ENCODE measurements around the gene DVL2.

DVL2 gene

GRCh38 chr17:7208754-7209460 is 25.4 kb downstream of the DVL2 start:
- H3K4me3 ChIP-seq (ENCODE audit: low read length), result no peak overlapping the region
- no peak for DNase-seq (ENCODE audit: low read depth, low spot score)

GRCh38 chr17:7208027-7208571 is 26.2 kb downstream of the DVL2 start:
- DNase-seq (ENCODE audit: low read depth, low spot score), result no peak
- no peak overlapping the region for H3K4me3 ChIP-seq (ENCODE audit: low read length)

GRCh38 chr17:7207120-7208001 is 27.0 kb downstream of the DVL2 start:
- no peak overlapping the region for H3K4me3 ChIP-seq (ENCODE audit: low read length)
- DNase-seq (ENCODE audit: low read depth, low spot score), result no peak

- no peak for DNase-seq (ENCODE audit: low read depth, low spot score)
- peak overlapping the region; percentile 58 for H3K4me3 ChIP-seq (ENCODE audit: low read length)
These were observed 28.8 kb downstream of the DVL2 start for GRCh38 chr17:7205561-7205960.

DNA sequence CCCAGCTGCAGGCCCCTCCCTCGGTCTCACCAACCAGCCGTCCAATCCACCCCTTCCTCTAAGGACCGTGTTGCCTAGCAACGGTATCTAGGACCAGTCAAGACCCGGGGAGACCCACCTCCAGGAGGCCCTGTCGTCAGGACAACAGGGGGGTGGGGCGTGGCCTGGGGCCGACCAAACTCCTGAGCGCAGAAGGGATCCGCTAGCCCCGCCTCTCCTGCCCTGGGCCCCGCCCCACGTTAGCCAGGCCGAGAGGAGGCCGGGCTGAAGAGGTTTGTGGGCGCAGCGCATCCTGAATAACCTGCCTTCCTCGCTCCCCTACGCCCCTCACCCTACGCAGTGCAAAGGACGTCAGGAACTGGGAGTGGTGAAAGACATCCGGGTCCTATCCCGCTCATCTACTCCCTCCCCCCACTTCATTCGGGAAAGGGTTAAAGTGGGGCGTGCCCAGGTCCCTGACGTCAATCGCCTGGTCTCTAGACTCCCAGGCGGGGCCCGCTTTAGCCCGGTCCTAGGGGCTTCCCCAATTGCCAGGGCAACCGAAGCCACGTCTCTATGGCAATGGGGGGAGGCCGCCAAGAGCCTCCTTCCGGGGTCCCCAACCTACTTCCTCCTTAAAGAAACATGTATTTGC is 29.4 kb downstream of the DVL2 start:
- peak; percentile 92 for DNase-seq (ENCODE audit: low read depth, low spot score)
- H3K4me3 ChIP-seq (ENCODE audit: low read length), result peak overlapping the region; percentile 58

DNA sequence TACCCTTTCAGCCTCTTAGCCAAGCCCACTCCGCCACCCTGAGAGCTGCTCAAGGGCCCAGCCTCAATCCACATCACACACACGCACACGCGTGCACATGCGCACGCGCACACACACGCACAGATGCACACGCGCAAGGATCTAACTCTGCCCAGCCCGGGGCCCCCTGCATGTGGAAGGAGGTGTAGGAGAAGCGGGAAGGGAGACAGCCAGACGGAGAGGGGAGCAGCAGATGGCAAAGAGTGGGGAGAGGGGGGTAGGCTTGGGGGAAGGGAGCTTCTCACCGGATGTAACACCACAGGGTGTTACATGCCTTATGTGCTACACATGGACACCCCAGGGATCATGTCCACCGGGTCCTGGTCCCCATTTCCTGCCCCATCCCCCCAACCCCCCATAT is 30.0 kb downstream of the DVL2 start:
- no peak for DNase-seq (ENCODE audit: low read depth, low spot score)
- peak overlapping the region; percentile 58 for H3K4me3 ChIP-seq (ENCODE audit: low read length)

- no peak overlapping the region for H3K4me3 ChIP-seq (ENCODE audit: low read length)
- no peak for DNase-seq (ENCODE audit: low read depth, low spot score)
These were observed 30.9 kb downstream of the DVL2 start for GRCh38 chr17:7203391-7203790.

GRCh38 chr17:7196651-7197401 is 37.5 kb downstream of the DVL2 start:
- H3K4me3 ChIP-seq (ENCODE audit: low read length), result no peak overlapping the region
- no peak for DNase-seq (ENCODE audit: low read depth, low spot score)

DNA sequence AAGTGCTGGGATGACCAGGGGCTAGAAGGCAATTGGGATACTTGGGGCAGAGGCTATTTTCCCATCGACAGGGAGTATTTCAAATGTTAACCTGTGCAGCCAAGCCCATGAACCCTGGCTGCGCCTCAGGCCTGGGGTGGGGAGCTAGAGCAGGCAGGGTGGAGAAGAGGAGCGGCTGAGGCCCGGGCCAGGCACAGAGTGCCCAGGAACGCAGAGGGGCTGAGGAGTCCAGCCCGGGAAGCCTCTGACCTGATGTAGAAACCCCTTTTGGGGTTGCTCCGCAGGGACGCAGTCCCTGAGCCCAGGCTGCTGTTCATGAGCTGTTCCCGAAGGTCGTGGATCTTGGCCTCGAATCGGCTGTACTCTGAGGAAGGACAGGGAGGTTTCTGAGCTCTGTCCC is 38.3 kb downstream of the DVL2 start:
- H3K4me3 ChIP-seq (ENCODE audit: low read length), result no peak overlapping the region
- DNase-seq (ENCODE audit: low read depth, low spot score), result no peak

- no peak for DNase-seq (ENCODE audit: low read depth, low spot score)
- H3K4me3 ChIP-seq (ENCODE audit: low read length), result no peak overlapping the region
These were observed 41.9 kb downstream of the DVL2 start for GRCh38 chr17:7192271-7192937.

GRCh38 chr17:7191571-7192270 is 42.6 kb downstream of the DVL2 start:
- no peak overlapping the region for H3K4me3 ChIP-seq (ENCODE audit: low read length)
- DNase-seq (ENCODE audit: low read depth, low spot score), result no peak

- DNase-seq (ENCODE audit: low read depth, low spot score), result no peak
- H3K4me3 ChIP-seq (ENCODE audit: low read length), result no peak overlapping the region
These were observed 43.2 kb downstream of the DVL2 start for GRCh38 chr17:7191069-7191468.

DNA sequence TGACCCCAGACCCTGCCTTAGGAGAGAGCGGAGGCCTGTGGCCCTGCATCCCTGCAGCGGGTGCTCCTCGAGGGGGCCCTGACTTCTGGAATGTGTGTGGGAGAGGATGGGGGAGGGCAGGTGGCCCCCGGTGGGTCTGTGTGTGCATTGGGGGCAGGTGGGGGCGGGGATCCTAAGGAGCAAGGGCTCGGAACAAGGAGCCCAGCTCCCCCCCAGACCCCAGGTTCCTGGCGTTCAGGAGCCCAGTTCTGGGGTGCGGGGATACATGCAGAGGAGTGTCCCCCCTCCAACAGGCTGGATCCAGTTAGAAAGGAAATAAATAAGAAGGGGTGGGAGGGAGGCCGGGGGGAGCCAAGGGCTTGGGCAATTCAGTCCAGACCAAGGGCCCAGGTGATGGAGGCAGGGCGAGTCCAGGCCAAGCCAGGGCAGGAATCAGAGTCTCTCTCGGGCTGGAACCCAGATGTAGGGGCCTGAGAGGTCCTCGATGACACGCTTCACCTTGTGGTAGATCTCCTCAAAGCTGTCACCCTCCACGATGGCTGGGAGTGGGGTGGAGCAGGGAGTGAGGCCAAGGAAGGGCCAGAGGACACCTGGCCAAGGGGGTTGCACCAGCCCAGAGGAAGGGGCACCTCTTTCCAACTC is 43.9 kb downstream of the DVL2 start:
- no peak overlapping the region for H3K4me3 ChIP-seq (ENCODE audit: low read length)

GRCh38 chr17:7186241-7186640 is 48.1 kb downstream of the DVL2 start:
- DNase-seq (ENCODE audit: low read depth, low spot score), result no peak
- no peak overlapping the region for H3K4me3 ChIP-seq (ENCODE audit: low read length)

More for the DNA sequence above, 43.9 kb downstream of the DVL2 start:
- DNase-seq (ENCODE audit: low read depth, low spot score), result no peak

GRCh38 chr17:7184647-7185046 is 49.7 kb downstream of the DVL2 start:
- DNase-seq (ENCODE audit: low read depth, low spot score), result no peak
- no peak overlapping the region for H3K4me3 ChIP-seq (ENCODE audit: low read length)

DNA sequence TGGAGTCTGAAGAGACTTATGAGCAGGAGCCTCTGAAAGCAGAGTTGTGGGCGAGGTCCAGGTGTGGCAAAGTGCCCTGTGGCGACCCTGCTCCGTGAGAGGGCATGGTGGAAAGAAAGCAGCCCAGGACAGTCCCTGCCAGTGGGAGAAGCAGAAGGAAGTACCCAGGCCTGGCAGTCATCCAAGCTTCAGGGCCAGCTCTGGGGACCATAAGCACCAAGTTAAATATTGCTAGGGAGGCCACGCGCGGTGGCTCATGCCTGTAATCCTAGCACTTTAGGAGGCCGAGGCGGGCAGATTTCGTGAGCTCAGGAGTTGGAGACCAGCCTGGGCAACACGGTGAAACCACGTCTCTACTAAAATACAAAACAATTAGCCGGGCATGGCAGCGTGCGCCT is 50.2 kb downstream of the DVL2 start:
- DNase-seq (ENCODE audit: low read depth, low spot score), result no peak
- no peak overlapping the region for H3K4me3 ChIP-seq (ENCODE audit: low read length)

DNA sequence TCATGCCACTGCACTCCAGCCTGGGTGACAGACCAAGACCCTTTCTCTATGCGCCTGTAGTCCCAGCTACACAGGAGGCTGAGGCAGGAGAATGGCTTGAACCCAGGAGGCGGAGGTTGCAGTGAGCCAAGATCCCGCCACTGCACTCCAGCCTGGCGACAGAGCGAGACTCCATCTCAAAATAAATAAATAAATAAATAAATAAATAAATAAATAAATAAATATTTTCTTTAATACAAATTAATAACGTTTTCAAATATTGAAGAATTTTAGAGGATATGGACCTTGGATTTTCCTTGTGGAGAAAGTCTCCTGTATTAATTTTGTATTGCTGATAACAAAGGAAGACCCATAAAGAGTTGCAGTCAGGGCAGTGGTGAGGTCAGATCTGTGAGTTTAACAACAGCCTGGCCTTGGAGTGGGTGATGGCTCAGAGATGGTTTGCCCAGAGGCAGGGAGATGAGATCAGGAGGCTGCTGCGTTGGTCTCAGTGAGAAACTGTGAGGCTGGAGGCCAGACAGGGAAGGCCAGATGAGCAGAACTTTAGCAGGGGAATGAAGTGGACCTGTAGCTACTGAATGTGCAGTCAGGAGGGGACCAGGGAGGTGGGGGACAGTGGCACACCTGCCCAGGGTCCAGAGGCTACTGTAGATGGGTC is 50.8 kb downstream of the DVL2 start:
- H3K4me3 ChIP-seq (ENCODE audit: low read length), result no peak overlapping the region
- no peak for DNase-seq (ENCODE audit: low read depth, low spot score)

Measured in Jurkat, Clone E6-1 (cell line).